NT2/D1 (cell line): ENCODE data around the gene EFCAB6.

Experiments
- DNase-seq: peaks from one replicate; pipeline ENCODE4 v3.0.0-alpha.2; 2011; ENCODE audit warnings: low read depth, low spot score
- H3K27me3 ChIP-seq: 2 replicates; pipeline ENCODE4 v1.6.0; 2011; ENCODE audit warnings: mild to moderate bottlenecking; ENCODE audit not compliant: insufficient read length, insufficient read depth
- H3K36me3 ChIP-seq: 2 replicates; pipeline ENCODE4 v1.6.1; 2011; ENCODE audit warnings: mild to moderate bottlenecking, low read length, mixed read lengths; ENCODE audit not compliant: insufficient read depth, insufficient read length
- H3K4me1 ChIP-seq: 2 replicates; pipeline ENCODE4 v1.5.1; 2011; ENCODE audit not compliant: insufficient read depth, insufficient read length
- H3K4me3 ChIP-seq: 2 replicates; pipeline ENCODE4 v1.5.1; 2011; ENCODE audit warnings: low read depth; ENCODE audit not compliant: insufficient read length
- H3K9ac ChIP-seq: 2 replicates; pipeline ENCODE4 v1.6.0; 2011; ENCODE audit warnings: low read depth; ENCODE audit not compliant: insufficient read length
- H3K9me3 ChIP-seq: 2 replicates; pipeline ENCODE4 v1.5.1; 2011; ENCODE audit warnings: mild to moderate bottlenecking, low read length; ENCODE audit not compliant: insufficient read depth
- SUZ12 ChIP-seq: IDR thresholded peaks from 2 replicates; pipeline ENCODE4 v1.6.1; 2011; ENCODE audit not compliant: insufficient read length, insufficient read depth; ENCODE audit errors: extremely low read depth
- YY1 ChIP-seq: IDR thresholded peaks from 2 replicates; pipeline ENCODE4 v1.6.1; 2011; ENCODE audit not compliant: insufficient read length, insufficient read depth
- ZNF274 ChIP-seq: IDR thresholded peaks from 2 replicates; pipeline ENCODE4 v1.6.1; 2011; ENCODE audit warnings: mild to moderate bottlenecking, low read depth, low read length

Gene EFCAB6

GRCh38 chr22:43858156-43858895, 46.2 kb upstream of the EFCAB6 start:
- H3K27me3 ChIP-seq: no peaks in the 10 kb centered on the region
- peaks cover 17% of the 10 kb centered on the region for H3K4me1 ChIP-seq
- no peak overlapping the region for H3K4me3 ChIP-seq
- TF ChIP-seq SUZ12: no peak
- TF ChIP-seq ZNF274: no peak
- no peak for TF ChIP-seq YY1
- peaks cover 7% of the 10 kb centered on the region; the same call in 1 of the 2 replicates for H3K9me3 ChIP-seq
- H3K36me3 ChIP-seq: peaks cover 12% of the 10 kb centered on the region
- no peak for DNase-seq
- H3K9ac ChIP-seq: no peak overlapping the region

DNA sequence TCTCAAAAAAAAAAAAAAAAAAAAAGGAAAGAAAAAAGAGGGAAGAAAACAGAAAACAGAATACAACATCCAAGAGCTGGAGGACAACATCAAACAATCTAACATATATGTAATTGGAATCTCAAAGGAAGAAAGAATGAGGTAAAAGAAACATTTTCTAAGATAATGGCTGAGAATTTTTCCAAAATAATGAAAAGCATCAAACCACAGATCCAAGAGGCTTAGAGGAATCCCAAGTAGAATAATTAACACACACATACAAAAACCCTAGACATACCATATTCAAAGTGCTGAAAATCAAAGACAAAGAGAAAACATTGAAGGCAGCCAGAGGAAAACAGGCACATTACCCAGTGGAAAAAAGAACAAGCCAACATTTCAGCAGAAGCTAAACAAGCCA, 45.3 kb upstream of the EFCAB6 start:
- no peak overlapping the region for H3K9ac ChIP-seq
- H3K4me3 ChIP-seq: no peak overlapping the region
- TF ChIP-seq YY1 (no peak), ZNF274 (no peak), SUZ12 (no peak)
- no peaks in the 10 kb centered on the region for H3K27me3 ChIP-seq
- DNase-seq: no peak
- H3K4me1 ChIP-seq: peaks cover 23% of the 10 kb centered on the region
- peaks cover 7% of the 10 kb centered on the region; the same call in 1 of the 2 replicates for H3K9me3 ChIP-seq
- H3K36me3 ChIP-seq: peaks cover 12% of the 10 kb centered on the region

GRCh38 chr22:43855431-43855830, 43.3 kb upstream of the EFCAB6 start:
- H3K36me3 ChIP-seq: peaks cover 8% of the 10 kb centered on the region

DNA sequence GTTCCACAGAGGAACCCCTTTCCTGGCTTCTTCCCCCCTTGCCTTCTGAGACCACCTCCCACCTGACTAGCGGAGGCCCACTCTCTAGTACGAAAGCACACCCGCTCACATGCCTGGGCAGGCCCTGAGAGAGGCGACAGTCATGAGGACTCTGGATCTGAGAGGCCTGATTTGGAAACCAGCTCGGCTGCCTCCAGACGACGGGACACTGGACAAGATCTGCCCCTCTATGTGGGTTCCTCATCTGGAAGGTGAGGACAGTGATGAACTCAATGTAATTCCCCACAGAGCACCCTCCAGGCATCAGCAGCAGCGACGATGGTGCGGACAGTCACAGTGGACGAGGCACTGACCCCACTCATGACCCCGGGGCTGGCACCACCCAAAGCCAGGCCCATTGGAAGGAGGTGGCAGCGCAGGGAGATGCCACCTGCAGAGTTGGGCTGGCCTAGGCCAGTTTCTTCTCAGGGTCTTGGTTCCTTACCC, 42.7 kb upstream of the EFCAB6 start:
- Histone ChIP-seq H3K9ac (no peak overlapping the region), H3K4me3 (no peak overlapping the region), H3K4me1 (peaks cover 14% of the 10 kb centered on the region), H3K36me3 (peaks cover 6% of the 10 kb centered on the region), H3K9me3 (peaks cover 7% of the 10 kb centered on the region; the same call in 1 of the 2 replicates), H3K27me3 (no peaks in the 10 kb centered on the region)
- DNase-seq: no peak
- TF ChIP-seq ZNF274 (no peak), SUZ12 (no peak), YY1 (no peak)

More at GRCh38 chr22:43855431-43855830, 43.3 kb upstream of the EFCAB6 start:
- Histone ChIP-seq H3K4me1 (peaks cover 14% of the 10 kb centered on the region), H3K4me3 (no peak overlapping the region), H3K9ac (no peak overlapping the region), H3K9me3 (peaks cover 7% of the 10 kb centered on the region; the same call in 1 of the 2 replicates), H3K27me3 (no peaks in the 10 kb centered on the region)
- DNase-seq: no peak
- TF ChIP-seq SUZ12 (no peak), YY1 (no peak), ZNF274 (no peak)

DNA sequence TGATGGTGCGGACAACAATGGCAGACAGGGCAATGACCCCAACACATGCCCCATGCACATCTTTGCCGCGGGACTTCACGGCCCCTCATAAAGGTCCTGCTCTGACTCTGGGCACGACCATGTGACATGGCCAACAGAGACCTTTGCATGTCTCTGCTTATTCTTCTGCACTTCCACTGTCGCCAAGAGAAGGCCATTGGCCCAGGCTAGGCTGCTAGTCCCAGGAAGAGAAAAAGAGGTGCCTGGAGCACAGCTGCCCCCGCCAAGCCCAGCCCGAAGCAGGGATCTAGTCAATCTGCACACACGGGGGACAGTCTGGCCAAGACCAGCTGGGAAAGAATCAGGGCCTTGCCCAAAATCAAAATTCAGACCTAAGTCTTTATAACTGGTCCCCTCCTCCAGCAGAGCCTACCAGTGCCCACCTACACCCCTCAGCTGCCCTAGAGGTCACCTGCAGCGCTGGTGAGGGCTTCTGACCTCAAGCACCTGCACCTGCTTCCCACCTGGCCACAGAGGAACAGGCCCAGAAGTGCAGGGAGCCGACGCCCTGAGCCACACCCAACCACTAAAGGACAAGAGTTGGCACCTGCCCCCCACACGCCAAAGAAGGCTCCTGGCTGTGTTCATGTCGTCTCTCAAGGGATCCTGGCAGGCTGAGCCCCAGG, 42.1 kb upstream of the EFCAB6 start:
- H3K27me3 ChIP-seq: no peaks in the 10 kb centered on the region
- peaks cover under 1% of the 10 kb centered on the region for H3K36me3 ChIP-seq
- peaks cover 14% of the 10 kb centered on the region for H3K4me1 ChIP-seq
- H3K9ac ChIP-seq: no peak overlapping the region
- no peak overlapping the region for H3K4me3 ChIP-seq
- no peak for TF ChIP-seq SUZ12
- TF ChIP-seq ZNF274: no peak
- TF ChIP-seq YY1: no peak
- no peak for DNase-seq
- H3K9me3 ChIP-seq: peaks cover 7% of the 10 kb centered on the region; the same call in 1 of the 2 replicates

GRCh38 chr22:43853328-43853931, 41.3 kb upstream of the EFCAB6 start:
- H3K4me3 ChIP-seq: no peak overlapping the region
- no peaks in the 10 kb centered on the region for H3K27me3 ChIP-seq
- H3K36me3 ChIP-seq: no peaks in the 10 kb centered on the region
- no peak overlapping the region for H3K9ac ChIP-seq
- TF ChIP-seq SUZ12 (no peak), YY1 (no peak), ZNF274 (no peak)
- H3K9me3 ChIP-seq: peaks cover 7% of the 10 kb centered on the region; the same call in 1 of the 2 replicates
- DNase-seq: no peak
- H3K4me1 ChIP-seq: peaks cover 10% of the 10 kb centered on the region
